ENCODE measurements around the gene ENHO.

DNA sequence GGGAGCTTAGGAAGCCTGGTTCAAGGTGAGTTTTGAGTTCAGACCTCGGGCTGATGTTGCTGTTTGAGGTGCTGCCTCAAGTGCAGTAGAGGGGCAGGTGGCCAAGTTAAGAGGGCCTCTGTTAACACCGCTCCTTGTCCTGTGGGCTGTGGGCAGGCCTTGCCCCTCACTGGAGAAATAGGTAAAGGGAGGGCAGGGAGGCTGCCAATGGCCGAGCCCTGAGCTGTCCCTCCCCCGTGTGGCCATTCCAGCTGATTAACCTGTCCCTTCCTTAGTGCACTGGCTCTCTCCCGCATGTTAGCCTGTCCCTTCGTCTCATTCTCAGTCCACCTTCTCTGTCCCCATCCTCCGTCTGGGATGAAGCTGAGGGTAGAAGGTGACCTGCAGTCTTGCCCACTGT is 45.3 kb upstream of the ENHO start:
- TF ChIP-seq, protein P1, sequence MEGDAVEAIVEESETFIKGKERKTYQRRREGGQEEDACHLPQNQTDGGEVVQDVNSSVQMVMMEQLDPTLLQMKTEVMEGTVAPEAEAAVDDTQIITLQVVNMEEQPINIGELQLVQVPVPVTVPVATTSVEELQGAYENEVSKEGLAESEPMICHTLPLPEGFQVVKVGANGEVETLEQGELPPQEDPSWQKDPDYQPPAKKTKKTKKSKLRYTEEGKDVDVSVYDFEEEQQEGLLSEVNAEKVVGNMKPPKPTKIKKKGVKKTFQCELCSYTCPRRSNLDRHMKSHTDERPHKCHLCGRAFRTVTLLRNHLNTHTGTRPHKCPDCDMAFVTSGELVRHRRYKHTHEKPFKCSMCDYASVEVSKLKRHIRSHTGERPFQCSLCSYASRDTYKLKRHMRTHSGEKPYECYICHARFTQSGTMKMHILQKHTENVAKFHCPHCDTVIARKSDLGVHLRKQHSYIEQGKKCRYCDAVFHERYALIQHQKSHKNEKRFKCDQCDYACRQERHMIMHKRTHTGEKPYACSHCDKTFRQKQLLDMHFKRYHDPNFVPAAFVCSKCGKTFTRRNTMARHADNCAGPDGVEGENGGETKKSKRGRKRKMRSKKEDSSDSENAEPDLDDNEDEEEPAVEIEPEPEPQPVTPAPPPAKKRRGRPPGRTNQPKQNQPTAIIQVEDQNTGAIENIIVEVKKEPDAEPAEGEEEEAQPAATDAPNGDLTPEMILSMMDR (IDR thresholded peaks at IDR 0.05): no peak
- no peak for TF ChIP-seq EZH2 (IDR thresholded peaks at IDR 0.05; ENCODE audit: borderline replicate concordance, insufficient read depth, low read depth, low read length, poor library complexity, severe bottlenecking)

All from B cell (primary cell).